HG02623 (cell line): ENCODE results near the gene DOK6.
A peak's percentile ranks its signal among the peaks of the same experiment; 100 is the strongest.
"Not testable (repeated sequence)": the region's sequence is repeated elsewhere in the genome, so short reads cannot be mapped to it uniquely, and the experiment has no call there.

Experiments used
- ATAC-seq: cut with Tn5 transposase; IDR thresholded peaks from one replicate; pipeline ENCODE4 v1.9.1; 2021; ENCODE audit warnings: moderate library complexity; ENCODE audit not compliant: unreplicated experiment

DOK6 gene

DNA sequence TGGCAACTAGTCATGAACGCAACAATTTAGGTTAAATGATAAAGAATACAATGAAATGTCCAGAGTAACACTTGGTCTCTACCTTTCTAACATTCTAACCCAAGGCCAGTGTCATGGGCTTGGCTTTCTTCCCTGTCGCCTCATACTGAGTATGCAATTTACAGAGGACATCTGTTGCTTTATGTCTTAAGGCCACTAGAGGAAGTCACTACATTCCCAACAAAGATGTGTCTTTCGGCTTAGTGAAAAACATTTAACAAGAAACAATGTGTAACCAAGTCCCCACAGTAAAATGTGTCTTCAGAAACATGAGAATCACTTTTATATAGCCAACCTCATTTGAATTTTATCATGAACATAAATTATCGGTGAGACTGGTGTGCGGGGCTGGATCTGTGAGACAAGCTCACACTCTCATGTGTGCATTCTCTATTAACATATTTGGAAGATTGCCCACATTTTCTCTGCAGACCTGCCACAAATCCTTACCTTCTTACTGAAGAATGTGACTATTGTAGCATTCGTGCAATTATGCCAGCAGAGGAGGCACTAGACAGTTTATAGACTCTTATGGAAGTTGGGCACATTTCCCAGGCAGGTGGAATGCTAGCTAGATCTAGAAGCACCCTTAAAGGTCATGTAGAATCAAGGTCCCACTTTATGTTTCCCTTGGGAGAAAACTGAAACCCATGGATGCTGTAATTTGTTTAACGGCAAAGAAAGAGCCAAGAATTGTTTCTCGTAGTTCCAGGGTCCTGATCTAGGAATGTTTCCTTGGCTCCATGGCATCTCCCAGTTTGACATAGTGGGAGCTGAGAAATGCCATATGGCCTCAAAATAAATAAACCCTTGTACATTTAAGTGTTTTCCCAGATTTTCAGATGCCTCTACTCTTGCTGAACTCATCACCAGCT, 445.2 kb downstream of the DOK6 start:
- ATAC-seq = no peak

DNA sequence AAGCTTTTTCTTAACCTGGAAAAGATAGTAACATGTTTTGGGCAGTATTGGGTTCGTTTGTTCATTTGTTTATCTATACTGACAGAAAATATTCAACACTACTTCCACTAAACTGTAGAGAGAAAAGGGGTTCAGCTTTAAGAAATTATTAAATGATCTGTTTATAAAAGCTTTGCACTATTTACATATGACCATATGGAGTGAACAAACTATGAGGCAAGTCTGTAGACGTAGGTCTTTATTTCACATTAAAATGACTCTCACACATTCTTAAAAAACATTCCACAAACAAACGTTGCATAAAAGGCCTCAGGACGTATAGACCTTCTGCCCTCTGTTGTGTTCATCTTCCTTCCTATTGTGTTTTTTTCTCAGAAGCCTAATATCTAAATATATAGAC, 452.4 kb downstream of the DOK6 start:
- no peak for ATAC-seq

GRCh38 chr18:69854455-69854854, 453.8 kb downstream of the DOK6 start:
- no peak for ATAC-seq

GRCh38 chr18:69858897-69859296, 458.2 kb downstream of the DOK6 start:
- ATAC-seq = no peak

GRCh38 chr18:69864802-69865201, 464.1 kb downstream of the DOK6 start:
- not testable (repeated sequence) for ATAC-seq

DNA sequence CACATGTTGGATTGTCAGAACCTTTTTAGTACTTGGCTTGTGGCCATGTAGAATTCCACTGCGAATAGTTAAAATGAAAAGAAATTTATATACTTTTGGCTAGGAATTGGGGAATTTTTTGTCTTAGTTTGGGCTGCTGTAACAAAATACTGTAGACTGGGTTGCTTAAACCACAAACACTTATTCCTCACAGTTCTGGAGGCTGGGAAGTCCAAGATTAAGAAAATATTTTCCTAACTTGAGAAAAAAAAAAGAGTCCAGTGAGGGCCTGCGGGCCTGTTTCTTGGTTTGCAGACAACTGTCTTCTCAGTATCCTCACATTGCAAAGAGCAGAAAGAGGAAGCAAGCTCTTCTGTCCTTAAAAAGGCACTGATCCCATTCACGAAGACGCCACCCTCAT, 465.1 kb downstream of the DOK6 start:
- no peak for ATAC-seq

GRCh38 chr18:69866212-69866611, 465.5 kb downstream of the DOK6 start:
- no peak for ATAC-seq

GRCh38 chr18:69870736-69871135, 470.0 kb downstream of the DOK6 start:
- ATAC-seq = no peak

GRCh38 chr18:69871363-69871762, 470.7 kb downstream of the DOK6 start:
- no peak for ATAC-seq

DNA sequence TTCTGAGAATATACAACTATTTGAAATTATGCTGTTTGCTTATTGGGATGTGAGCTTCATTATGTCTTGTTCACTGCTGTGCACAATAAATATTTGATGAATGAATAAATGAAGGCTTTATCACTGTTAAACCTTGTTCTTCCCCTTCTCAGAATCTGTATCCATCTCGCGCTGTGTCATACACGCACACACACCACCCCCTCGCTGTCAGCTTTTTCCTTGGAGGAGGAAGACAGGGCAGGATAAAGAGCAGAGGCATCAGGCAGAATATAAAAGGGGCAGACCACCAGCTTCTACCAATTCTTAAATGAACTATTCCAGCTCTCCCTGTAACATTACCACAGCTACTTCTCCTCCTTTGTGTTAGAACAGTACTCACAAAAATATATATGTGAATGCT, 472.0 kb downstream of the DOK6 start:
- no peak for ATAC-seq

GRCh38 chr18:69874058-69874457, 473.4 kb downstream of the DOK6 start:
- ATAC-seq = no peak

- no peak for ATAC-seq
Observed at GRCh38 chr18:69876490-69876889, 475.8 kb downstream of the DOK6 start.

- no peak for ATAC-seq
Observed at GRCh38 chr18:69878213-69878933, 477.7 kb downstream of the DOK6 start.

GRCh38 chr18:69879051-69879450, 478.4 kb downstream of the DOK6 start:
- not testable (repeated sequence) for ATAC-seq

DNA sequence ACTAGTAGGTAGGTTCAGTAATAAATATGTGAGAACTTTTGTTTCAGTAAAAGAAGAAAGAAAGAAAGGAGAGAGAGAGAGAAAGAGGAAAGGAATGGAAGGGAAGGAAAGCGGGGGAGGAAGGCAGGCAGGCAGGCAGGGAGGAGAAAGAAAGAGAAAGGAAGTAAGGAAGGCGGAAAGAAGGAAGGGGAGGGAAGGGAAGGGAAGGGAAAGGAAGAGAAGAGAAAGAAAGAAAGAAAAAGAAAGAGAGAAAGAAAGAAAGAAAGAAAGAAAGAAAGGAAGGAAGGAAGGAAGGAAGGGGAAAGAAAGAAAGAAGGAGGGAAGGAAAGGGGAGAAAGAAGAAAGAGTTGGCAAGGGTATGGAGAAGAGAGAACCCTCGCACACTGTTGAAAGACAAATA, 479.4 kb downstream of the DOK6 start:
- no peak for ATAC-seq

GRCh38 chr18:69882965-69883668, 482.4 kb downstream of the DOK6 start:
- ATAC-seq = peak; percentile 49

- ATAC-seq = no peak
Observed at GRCh38 chr18:69883781-69884180, 483.1 kb downstream of the DOK6 start.

DNA sequence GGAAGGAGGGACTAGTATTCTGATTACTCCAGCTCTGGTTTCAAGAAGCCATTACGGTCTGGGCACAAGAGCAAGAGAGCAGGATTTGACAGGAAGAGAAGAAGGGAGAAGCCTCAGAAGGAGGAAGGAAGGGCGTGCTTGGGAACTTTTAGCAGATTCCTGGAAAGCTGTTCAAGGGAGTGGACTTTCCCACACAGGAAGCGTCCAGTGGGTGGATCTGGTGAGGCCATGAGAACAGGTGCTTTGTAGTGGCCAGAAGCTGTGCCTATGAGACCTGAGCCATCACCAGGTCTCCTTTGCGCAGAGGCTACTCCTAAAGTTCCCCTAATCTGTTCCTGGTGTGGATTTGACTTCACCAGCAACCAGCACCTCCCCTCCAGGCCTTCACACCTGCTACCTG, 484.7 kb downstream of the DOK6 start:
- ATAC-seq = no peak

- peak; percentile 67 for ATAC-seq
Observed at GRCh38 chr18:69885841-69886531, 485.3 kb downstream of the DOK6 start.

DNA sequence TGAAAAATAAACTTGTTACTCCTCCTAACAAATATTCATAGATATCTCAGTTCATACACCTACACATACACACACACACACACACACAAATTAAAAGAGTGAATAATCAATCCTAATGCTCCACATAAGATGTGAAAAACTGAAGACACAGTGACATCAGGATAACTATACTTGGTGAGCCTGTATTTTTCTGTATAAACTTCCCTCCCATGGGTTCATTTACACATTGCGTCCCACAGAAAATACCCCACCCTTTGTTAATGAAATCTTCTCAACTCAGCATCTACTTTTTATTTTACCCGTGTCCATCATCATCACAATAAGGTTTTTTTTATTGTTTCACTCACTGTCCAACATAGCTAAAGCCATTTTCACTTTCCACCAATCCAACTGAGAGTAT, 486.6 kb downstream of the DOK6 start:
- no peak for ATAC-seq

DNA sequence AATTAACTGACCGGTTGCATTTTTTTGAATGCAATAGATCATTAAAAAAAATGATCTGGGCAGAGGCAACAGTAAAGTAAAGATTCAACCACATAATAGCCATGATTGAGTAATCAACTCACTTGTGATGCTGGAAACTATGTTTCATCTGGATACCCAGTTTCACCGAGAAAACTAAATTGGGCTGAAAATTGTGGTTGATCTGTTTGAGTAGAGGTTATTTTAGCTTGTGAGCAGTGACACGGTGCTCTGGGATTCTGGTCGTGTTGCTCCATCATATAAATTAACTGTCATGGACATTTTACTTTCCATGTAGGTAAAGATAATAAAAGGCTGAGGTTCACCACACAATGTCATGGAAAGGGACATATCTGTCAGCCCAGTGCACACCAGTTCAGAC, 488.3 kb downstream of the DOK6 start:
- no peak for ATAC-seq
